Measurements from ENCODE around the gene FYN. TPM values are rescaled to one million over a fixed set of nuclear protein-coding genes. Genes with fewer than 3 reads are reported as not detected.

Gene FYN
- total RNA-seq, 2 experiments from 2014 or later: 201 to 208 TPM

- H3K4me1 Mint-ChIP-seq: peaks cover 61% of the 10 kb centered on the region
- no peak overlapping the region for H3K4me3 Mint-ChIP-seq
- ChIA-PET POLR2A (interaction anchor here (0.7 to 3.3 kb wide), 10 partner anchors 11 to 64 kb away, joined by 3 to 20 read pairs (median 10); no protein-coding TSS in a partner anchor), CTCF (interaction anchor here (0.8 to 2.6 kb wide), 6 partner anchors 9 to 170 kb away, joined by 3 to 12 read pairs (median 6); no protein-coding TSS in a partner anchor)
- no peaks in the 10 kb centered on the region for H3K27me3 Mint-ChIP-seq
- H3K36me3 Mint-ChIP-seq (ENCODE audit: low read depth): peaks cover 27% of the 10 kb centered on the region
- H3K9me3 Mint-ChIP-seq: no peaks in the 10 kb centered on the region
- no peak overlapping the region for H3K27ac Mint-ChIP-seq
- DNase-seq: no peak
These were observed 50.2 kb downstream of the FYN start for GRCh38 chr6:111823012-111823411.

- POLR2A ChIA-PET: interaction anchor here (1.2 to 1.7 kb wide), 2 partner anchors 59 to 172 kb away, joined by 3 to 4 read pairs; no protein-coding TSS in a partner anchor
- Mint-ChIP-seq H3K9me3 (no peaks in the 10 kb centered on the region), H3K27me3 (no peaks in the 10 kb centered on the region), H3K4me3 (no peak overlapping the region), H3K36me3 (ENCODE audit: low read depth) (peaks cover 34% of the 10 kb centered on the region), H3K4me1 (peaks cover 51% of the 10 kb centered on the region), H3K27ac (no peak overlapping the region)
- no peak for DNase-seq
- CTCF ChIA-PET: interaction anchor here (1.2 to 1.5 kb wide), 2 partner anchors 14 to 54 kb away, joined by 3 to 5 read pairs; partner anchors contain the start of gene FYN
These were observed 53.8 kb downstream of the FYN start for GRCh38 chr6:111819458-111819857.

GRCh38 chr6:111818539-111819226 lies 54.6 kb downstream of the FYN start:
- Mint-ChIP-seq H3K4me3 (no peak overlapping the region), H3K36me3 (ENCODE audit: low read depth) (peaks cover 35% of the 10 kb centered on the region), H3K27me3 (no peaks in the 10 kb centered on the region), H3K27ac (peak overlapping the region; percentile 34), H3K9me3 (no peaks in the 10 kb centered on the region), H3K4me1 (peaks cover 49% of the 10 kb centered on the region)
- POLR2A ChIA-PET: interaction anchor here (0.6 to 1.7 kb wide), 8 partner anchors 8 to 173 kb away, joined by 3 to 13 read pairs (median 4); partner anchors contain the start of gene FYN
- no peak for DNase-seq
- CTCF ChIA-PET: interaction anchor here (0.9 to 1.5 kb wide), 5 partner anchors 13 to 55 kb away, joined by 3 to 5 read pairs (median 3); partner anchors contain the start of gene FYN

- CTCF ChIA-PET: interaction anchor here (0.7 to 1.5 kb wide), 5 partner anchors 12 to 56 kb away, joined by 3 to 5 read pairs (median 3); partner anchors contain the start of gene FYN
- Mint-ChIP-seq H3K4me1 (peaks cover 49% of the 10 kb centered on the region), H3K36me3 (ENCODE audit: low read depth) (peaks cover 38% of the 10 kb centered on the region), H3K4me3 (no peak overlapping the region), H3K27me3 (no peaks in the 10 kb centered on the region), H3K9me3 (no peaks in the 10 kb centered on the region), H3K27ac (no peak overlapping the region)
- no peak for DNase-seq
- POLR2A ChIA-PET: interaction anchor here (0.6 to 1.5 kb wide), 4 partner anchors 10 to 107 kb away, joined by 3 to 13 read pairs (median 4); no protein-coding TSS in a partner anchor
These were observed 55.7 kb downstream of the FYN start for GRCh38 chr6:111817451-111818120.

GRCh38 chr6:111813677-111814310 lies 59.5 kb downstream of the FYN start:
- peak overlapping the region; percentile 62 for H3K27ac Mint-ChIP-seq
- H3K27me3 Mint-ChIP-seq: no peaks in the 10 kb centered on the region
- DNase-seq: no peak
- H3K4me1 Mint-ChIP-seq: peaks cover 70% of the 10 kb centered on the region
- H3K9me3 Mint-ChIP-seq: no peaks in the 10 kb centered on the region
- H3K4me3 Mint-ChIP-seq: peak overlapping the region; percentile 1
- ChIA-PET POLR2A (interaction anchor here (0.9 to 3.5 kb wide), 6 partner anchors 10 to 36 kb away, joined by 4 to 20 read pairs (median 4); no protein-coding TSS in a partner anchor), CTCF (interaction anchor here (0.9 to 1.7 kb wide), 5 partner anchors 10 to 104 kb away, joined by 3 to 12 read pairs (median 3); no protein-coding TSS in a partner anchor)
- H3K36me3 Mint-ChIP-seq (ENCODE audit: low read depth): peaks cover 42% of the 10 kb centered on the region

GRCh38 chr6:111813237-111813636 lies 60.0 kb downstream of the FYN start:
- no peaks in the 10 kb centered on the region for H3K27me3 Mint-ChIP-seq
- POLR2A ChIA-PET: interaction anchor here (0.9 to 3.5 kb wide), 6 partner anchors 9 to 36 kb away, joined by 4 to 20 read pairs (median 4); no protein-coding TSS in a partner anchor
- peaks cover 70% of the 10 kb centered on the region for H3K4me1 Mint-ChIP-seq
- H3K4me3 Mint-ChIP-seq: no peak overlapping the region
- no peak for DNase-seq
- no peaks in the 10 kb centered on the region for H3K9me3 Mint-ChIP-seq
- CTCF ChIA-PET: interaction anchor here (1.0 to 1.7 kb wide), 3 partner anchors 11 to 104 kb away, joined by 3 to 12 read pairs (median 3); no protein-coding TSS in a partner anchor
- H3K27ac Mint-ChIP-seq: peak overlapping the region; percentile 62
- H3K36me3 Mint-ChIP-seq (ENCODE audit: low read depth): peaks cover 40% of the 10 kb centered on the region

- no peak overlapping the region for H3K4me3 Mint-ChIP-seq
- CTCF ChIA-PET: interaction anchor here (0.9 to 1.4 kb wide), 3 partner anchors 14 to 49 kb away, joined by 3 to 5 read pairs (median 4); no protein-coding TSS in a partner anchor
- peak overlapping the region; percentile 72 for H3K27ac Mint-ChIP-seq
- no peaks in the 10 kb centered on the region for H3K27me3 Mint-ChIP-seq
- no peaks in the 10 kb centered on the region for H3K9me3 Mint-ChIP-seq
- H3K36me3 Mint-ChIP-seq (ENCODE audit: low read depth): peaks cover 31% of the 10 kb centered on the region
- DNase-seq: no peak
- peaks cover 68% of the 10 kb centered on the region for H3K4me1 Mint-ChIP-seq
- POLR2A ChIA-PET: interaction anchor here (0.7 to 4.2 kb wide), 6 partner anchors 8 to 59 kb away, joined by 3 to 16 read pairs (median 4); no protein-coding TSS in a partner anchor
These were observed 60.9 kb downstream of the FYN start for GRCh38 chr6:111812060-111813038.

- POLR2A ChIA-PET: interaction anchor here (0.9 to 4.2 kb wide), 4 partner anchors 13 to 61 kb away, joined by 3 to 16 read pairs (median 4); no protein-coding TSS in a partner anchor
- CTCF ChIA-PET: interaction anchor here (0.9 to 1.2 kb wide), 3 partner anchors 11 to 48 kb away, joined by 3 to 4 read pairs (median 3); no protein-coding TSS in a partner anchor
- H3K9me3 Mint-ChIP-seq: no peaks in the 10 kb centered on the region
- H3K27me3 Mint-ChIP-seq: no peaks in the 10 kb centered on the region
- peaks cover 83% of the 10 kb centered on the region for H3K4me1 Mint-ChIP-seq
- H3K36me3 Mint-ChIP-seq (ENCODE audit: low read depth): peaks cover 30% of the 10 kb centered on the region
- H3K4me3 Mint-ChIP-seq: peak overlapping the region; percentile 6
- peak overlapping the region; percentile 72 for H3K27ac Mint-ChIP-seq
- DNase-seq: no peak
These were observed 62.7 kb downstream of the FYN start for GRCh38 chr6:111810294-111811131.

- H3K36me3 Mint-ChIP-seq (ENCODE audit: low read depth): peaks cover 30% of the 10 kb centered on the region
- H3K9me3 Mint-ChIP-seq: no peaks in the 10 kb centered on the region
- no peaks in the 10 kb centered on the region for H3K27me3 Mint-ChIP-seq
- peaks cover 88% of the 10 kb centered on the region for H3K4me1 Mint-ChIP-seq
- no peak for DNase-seq
- no peak overlapping the region for H3K4me3 Mint-ChIP-seq
- ChIA-PET POLR2A (interaction anchor here (4.2 kb wide), 1 partner anchor 14 kb away, joined by 16 read pairs; no protein-coding TSS in a partner anchor), CTCF (no interaction called here)
- H3K27ac Mint-ChIP-seq: peak overlapping the region; percentile 72
These were observed 63.5 kb downstream of the FYN start for GRCh38 chr6:111809766-111810165.

GRCh38 chr6:111809264-111809663 lies 64.0 kb downstream of the FYN start:
- Mint-ChIP-seq H3K4me3 (no peak overlapping the region), H3K4me1 (peaks cover 93% of the 10 kb centered on the region), H3K27me3 (no peaks in the 10 kb centered on the region), H3K9me3 (no peaks in the 10 kb centered on the region), H3K27ac (no peak overlapping the region), H3K36me3 (ENCODE audit: low read depth) (peaks cover 30% of the 10 kb centered on the region)
- DNase-seq: no peak
- ChIA-PET CTCF (no interaction called here), POLR2A (interaction anchor here (1.3 to 4.2 kb wide), 2 partner anchors 15 to 17 kb away, joined by 4 to 16 read pairs; no protein-coding TSS in a partner anchor)

GRCh38 chr6:111808493-111808892 lies 64.8 kb downstream of the FYN start:
- H3K4me3 Mint-ChIP-seq: no peak overlapping the region
- no peak for DNase-seq
- POLR2A ChIA-PET: interaction anchor here (1.3 to 4.2 kb wide), 2 partner anchors 15 to 18 kb away, joined by 4 to 16 read pairs; no protein-coding TSS in a partner anchor

More at GRCh38 chr6:111808493-111808892, 64.8 kb downstream of the FYN start:
- H3K27me3 Mint-ChIP-seq: no peaks in the 10 kb centered on the region
- CTCF ChIA-PET: no interaction called here
- peaks cover 28% of the 10 kb centered on the region for H3K36me3 Mint-ChIP-seq (ENCODE audit: low read depth)
- H3K4me1 Mint-ChIP-seq: peaks cover 93% of the 10 kb centered on the region
- no peak overlapping the region for H3K27ac Mint-ChIP-seq
- no peaks in the 10 kb centered on the region for H3K9me3 Mint-ChIP-seq

Data from activated CD4-positive, alpha-beta memory T cell treated with anti-CD3 and anti-CD28 coated beads, Interleukin-2, amount 10 ng/mL, durations not matched to agents 7 days and 5 days (primary cell).